DMS79 (cell line): ENCODE results near the gene PDE12.

Experiments
- DNase-seq: peaks from one replicate; lab custom pipeline; 2025; lab: John Stamatoyannopoulos, UW

The PDE12 gene

DNA sequence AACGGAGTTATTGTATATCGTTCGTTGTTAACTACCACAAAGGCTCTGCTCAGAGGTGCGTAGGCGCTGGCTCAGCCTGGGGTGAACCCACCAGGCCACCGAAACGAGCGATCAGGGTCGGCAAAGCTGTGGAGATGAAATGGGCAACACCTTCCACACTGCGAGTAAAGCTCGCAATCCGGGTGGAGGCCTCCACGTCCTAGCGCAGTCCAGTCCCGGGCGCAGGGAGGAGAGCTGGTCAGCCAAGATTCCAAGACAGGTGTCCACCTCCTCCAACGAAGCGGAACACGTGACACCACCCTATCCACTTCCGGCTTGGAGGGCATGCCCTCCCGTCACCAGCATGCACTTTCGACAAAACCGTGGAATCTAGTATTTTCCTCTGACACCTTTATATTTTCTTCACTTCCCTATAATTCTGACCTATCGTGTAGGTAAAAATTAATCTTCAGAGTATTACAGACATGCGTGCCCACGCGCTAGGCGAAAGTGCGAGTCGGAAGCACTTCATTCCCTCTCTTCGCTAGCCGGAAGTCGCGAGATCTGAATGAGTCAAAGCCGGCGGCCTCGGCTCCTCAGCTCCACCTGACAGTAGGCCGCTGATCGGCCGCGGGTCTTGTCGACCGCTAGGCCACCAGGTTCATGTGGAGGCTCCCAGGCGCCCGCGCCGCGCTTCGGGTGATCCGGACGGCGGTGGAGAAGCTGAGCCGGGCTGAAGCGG, at the start of gene PDE12:
TSS of gene PDE12 (plus strand) at position 537 of the 721 bp plus-strand sequence. CDS start at position 643, 106 bp downstream.
- DNase-seq, result peak; percentile 51

DNA sequence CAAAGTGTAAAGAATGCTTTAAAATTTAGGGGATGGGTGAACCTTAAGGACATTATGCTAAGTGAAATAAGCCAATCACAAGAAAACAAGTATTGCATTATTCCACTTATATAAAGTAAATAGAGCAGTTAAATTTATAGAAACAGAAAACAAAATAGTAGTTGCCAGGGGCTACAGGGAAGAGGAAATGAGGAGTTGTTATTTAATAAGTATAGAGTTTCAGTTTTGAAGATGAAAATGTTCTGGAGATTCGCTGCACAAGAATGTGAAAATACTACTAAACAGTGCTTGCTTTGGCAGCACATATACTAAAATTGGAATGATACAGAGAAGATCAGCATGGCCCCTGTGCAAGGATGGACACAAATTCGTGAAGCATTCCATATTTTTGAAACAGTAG, 43.9 kb upstream of the PDE12 start:
- DNase-seq, result no peak

GRCh38 chr3:57518276-57518915, 37.7 kb upstream of the PDE12 start:
- no peak for DNase-seq

DNA sequence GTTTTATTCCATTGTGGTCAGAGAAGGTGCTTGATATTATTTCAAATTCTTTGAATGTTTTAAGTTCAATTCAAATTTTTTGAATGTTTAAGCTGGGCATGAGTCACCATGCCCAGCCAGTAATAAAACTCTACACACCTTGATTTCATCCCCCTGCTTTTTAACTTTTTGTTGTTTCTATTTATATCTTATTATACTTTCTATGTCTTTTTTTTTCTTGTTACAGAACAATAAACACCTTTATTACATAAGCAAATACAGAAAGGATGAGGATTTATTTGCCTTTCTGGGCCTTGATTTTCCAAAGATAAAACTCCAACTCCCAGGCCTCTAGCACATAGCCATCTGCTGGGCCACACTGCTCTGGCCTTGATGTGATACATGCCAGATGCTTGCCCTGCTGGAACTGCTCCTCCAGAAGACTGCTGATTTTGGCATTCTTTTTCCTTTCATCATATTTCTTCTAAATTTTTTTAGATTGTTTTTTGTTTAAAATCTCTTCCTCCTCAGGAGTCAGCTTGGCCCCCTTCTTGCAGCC, 25.9 kb upstream of the PDE12 start:
- no peak for DNase-seq

DNA sequence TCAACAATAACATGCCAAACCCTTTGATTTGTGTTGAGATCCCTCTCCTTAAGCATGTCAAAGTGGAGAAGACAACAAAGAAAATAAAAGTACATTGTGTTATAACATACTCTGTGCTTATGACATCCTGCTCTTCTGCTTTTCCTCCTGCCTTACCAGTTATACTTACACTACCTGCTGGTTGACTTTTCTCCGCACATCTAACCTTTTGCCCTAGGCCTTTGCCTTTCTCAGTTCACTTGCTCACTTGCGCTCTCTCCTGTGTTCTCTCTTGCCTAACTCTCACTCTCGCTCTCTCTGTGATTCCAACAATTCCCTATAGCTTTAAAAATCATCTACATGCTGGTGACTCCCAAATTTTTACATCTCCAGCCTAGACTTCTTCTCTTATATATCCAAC, 17.6 kb upstream of the PDE12 start:
- no peak for DNase-seq

DNA sequence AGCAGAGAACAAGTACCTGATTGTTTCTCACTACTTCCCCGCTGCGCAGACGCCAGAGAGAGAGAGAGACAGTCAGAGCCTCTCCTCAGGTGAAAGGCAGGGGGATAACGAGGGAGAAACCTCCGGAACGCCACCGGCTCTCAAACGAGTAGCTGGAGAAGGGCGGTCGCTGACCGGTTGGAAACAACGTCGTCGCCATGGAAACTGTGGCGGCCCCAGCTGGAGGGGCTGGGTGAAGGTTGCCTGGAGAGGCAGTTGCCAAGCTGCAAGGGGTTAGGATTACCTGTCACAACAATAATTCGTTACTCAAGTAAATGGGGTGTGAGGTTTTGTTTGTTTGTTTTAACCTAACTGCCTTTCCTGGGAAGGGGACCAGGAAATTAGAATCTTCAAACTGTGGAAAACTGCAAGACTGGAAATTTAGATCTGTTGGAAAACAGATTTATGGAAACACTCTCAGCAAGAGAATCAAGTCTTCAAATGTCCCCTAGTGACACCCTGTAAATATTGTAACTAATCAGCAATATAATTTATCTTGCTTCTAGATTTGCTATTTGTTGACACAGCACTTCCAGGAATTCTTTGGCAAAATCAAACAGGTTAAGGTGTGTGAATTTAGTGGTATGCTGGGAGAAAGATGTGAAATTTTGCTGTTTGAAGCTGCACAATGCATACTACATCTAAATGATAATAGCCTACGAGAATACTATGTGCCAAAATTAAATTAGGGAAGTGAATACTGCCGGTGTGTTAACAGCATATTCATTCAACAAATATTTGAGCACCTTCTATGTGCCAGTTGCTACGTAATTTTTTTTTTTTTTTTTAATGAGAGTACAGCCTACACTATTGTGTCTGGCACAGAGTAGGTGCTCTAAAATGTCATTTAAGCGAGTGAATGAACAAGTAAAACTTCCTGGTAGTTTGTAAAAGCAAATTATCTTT, 11.6 kb upstream of the PDE12 start, which contains the start of gene DNAH12:
TSS of gene DNAH12 (minus strand) at position 164 of the 945 bp plus-strand sequence. CDS start 1,474 bp downstream, outside the sequence.
- peak; percentile 62 for DNase-seq

DNA sequence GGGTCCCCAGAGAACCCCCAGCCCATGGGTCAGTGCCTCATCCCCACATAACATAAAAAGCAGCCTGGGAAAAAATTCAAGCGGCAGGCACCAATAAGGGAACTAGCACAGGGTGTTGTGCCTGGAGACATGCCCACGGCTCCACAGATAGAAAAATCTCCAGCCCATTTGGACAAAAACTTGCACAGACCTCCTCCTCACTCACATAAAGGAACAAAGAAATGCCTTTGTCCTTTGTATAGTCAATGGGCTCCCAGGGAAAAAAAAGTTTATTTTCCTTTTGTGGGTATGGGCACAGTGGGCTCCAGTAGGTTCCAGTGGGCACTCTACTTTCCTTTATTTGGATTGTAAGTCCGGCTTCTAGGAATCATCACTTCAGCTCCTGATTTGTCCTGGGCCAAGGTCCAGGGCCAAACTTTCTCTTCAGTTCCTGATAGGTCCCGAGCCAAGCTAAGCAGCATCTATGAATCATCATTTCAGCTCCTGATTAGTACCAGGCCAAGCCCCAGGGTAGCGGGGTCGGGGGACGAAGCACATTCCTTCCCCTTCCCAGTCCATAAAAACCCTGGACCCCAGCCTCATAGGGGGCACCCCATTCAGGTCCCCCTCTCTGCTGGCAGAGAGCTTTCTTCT, 10.3 kb upstream of the PDE12 start:
- no peak for DNase-seq

GRCh38 chr3:57546616-57547015, 9.5 kb upstream of the PDE12 start:
- DNase-seq, result no peak

DNA sequence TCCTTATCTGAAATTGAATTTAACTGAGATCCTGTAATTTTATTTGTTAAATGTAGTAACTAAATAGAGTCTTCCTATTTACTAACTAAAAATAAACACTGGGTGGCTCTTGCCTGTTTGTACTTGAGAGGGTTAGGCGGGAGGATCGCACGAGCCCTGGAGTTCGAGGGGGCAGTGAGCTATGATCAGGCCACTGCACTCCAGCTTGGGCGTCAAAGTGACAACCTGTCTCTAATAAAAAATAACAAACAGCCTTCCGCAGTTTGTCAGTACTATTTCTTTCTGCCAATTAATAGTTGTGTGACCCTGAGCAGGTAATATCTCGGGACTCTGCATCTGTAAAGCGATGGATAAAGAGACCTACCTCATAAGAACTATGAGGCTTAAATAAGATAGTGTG, 768 bp upstream of the PDE12 start:
- DNase-seq, result no peak

- DNase-seq, result no peak
These were observed 498 bp downstream of the PDE12 start for GRCh38 chr3:57556459-57557084.

DNA sequence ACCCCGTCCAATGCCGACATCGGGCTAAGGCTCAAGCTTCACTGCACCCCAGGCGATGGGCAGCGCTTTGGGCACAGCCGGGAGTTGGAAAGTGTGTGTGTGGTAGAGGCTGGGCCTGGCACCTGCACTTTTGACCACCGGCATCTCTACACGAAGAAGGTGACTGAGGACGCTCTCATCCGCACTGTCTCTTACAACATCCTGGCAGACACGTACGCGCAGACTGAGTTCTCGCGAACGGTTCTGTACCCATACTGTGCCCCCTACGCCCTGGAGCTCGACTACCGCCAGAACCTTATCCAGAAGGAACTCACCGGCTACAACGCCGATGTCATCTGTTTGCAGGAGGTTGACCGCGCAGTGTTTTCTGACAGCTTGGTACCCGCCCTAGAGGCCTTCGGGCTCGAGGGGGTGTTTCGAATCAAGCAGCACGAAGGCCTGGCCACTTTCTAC, 1.0 kb downstream of the PDE12 start:
- DNase-seq, result no peak

- DNase-seq, result no peak
These were observed 3.5 kb downstream of the PDE12 start for GRCh38 chr3:57559526-57559925.

- no peak for DNase-seq
These were observed 13.9 kb downstream of the PDE12 start for GRCh38 chr3:57569859-57570450.

- DNase-seq, result no peak
These were observed 14.8 kb downstream of the PDE12 start for GRCh38 chr3:57570878-57571277.

- no peak for DNase-seq
These were observed 16.0 kb downstream of the PDE12 start for GRCh38 chr3:57572096-57572495.

GRCh38 chr3:57575966-57576626, 20.0 kb downstream of the PDE12 start:
- DNase-seq, result no peak

GRCh38 chr3:57577801-57578200, 21.7 kb downstream of the PDE12 start:
- DNase-seq, result no peak

DNA sequence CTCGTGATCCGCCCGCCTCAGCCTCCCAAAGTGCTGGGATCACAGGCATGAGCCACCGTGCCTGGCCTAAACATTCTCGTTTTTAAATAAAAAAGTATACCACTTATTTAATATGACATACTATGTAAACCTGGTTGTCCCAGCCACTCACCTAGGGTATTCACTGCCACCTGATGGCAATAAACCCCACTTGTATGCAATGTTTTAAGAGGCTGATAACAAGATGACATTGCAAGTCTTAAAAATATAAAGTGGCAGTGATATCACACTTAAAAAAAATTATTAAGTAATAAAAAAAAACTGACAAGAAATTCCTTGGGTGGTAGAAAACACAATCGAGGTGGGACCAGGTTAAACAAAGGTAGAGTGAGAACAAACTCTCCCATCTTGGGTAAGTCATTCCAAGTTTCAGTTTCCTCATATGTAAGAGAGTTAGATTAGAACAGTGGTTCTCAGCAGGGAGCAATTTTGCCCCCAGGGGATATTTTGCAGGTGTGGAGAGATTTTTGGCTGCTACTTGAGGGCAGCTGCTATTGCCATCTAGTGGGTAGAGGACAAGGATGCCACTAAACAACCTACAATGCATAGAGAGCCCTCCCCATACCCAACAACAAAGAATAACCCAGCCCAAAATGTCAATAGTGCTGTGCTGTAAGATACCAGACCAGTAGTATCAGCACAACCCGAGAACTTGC, 26.5 kb downstream of the PDE12 start:
- no peak for DNase-seq

DNA sequence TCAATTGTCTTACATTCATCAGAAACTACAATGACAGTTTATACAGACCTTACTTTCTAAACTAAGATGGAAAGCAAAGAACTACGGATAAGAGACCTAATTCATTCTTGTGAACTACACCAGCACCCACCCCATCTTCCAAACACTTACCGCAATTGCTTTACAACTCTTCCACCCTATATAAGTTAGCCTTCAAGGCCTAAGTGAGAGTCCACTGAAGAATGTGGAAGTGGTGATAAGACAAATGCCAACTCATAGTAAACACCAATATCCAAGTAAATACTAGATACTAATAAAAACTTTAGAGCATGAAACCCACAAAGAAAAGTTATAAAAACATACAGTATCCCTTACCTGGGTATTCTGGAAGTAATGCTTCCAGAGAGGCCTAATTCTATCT, 27.5 kb downstream of the PDE12 start:
- no peak for DNase-seq

DNA sequence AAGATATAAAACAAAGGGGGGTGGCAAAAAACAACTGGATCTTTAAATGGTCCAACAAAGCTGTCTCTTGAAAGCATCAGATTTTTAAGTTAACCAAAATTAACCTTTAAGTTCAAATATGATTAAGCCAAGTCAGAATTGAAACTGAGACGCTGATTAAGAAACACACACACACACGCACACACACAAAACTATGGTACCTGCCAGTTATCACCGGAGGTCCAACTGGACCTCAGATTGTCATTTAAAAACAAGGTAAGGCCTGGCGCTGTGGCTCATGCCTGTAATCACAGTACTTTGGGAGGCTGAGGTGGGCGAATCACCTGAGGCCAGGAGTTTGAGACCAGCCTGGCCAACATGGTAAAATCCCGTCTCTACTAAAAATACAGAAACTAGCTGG, 30.7 kb downstream of the PDE12 start:
- DNase-seq, result no peak
